H1 (cell line): ENCODE measurements around the gene CACNA1C. TPM values are rescaled to one million over a fixed set of nuclear protein-coding genes. Genes with fewer than 3 reads are reported as not detected.

ENCODE experiments used
- CREB1 ChIP-seq: IDR thresholded peaks from 2 replicates; pipeline ENCODE4 v1.6.1; 2012; ENCODE audit warnings: inconsistent platforms
- CTCF ChIP-seq, 3 experiments: IDR thresholded peaks; 1 replicate in 2 of 3; 2 replicates in 1 of 3; pipeline versions ENCODE4 v1.5.1 to v1.6.1; 2011; ENCODE audit warnings: low read length in 3 of 3, mild to moderate bottlenecking in 3 of 3, inconsistent platforms in 2 of 3, low read depth in 1 of 3, moderate library complexity in 1 of 3; ENCODE audit not compliant: insufficient read depth in 1 of 3; ENCODE audit errors: control extremely low read depth in 1 of 3
- EGR1 ChIP-seq: IDR thresholded peaks from 2 replicates; pipeline ENCODE4 v1.6.1; 2011; ENCODE audit warnings: low read depth, low read length, borderline replicate concordance
- SP1 ChIP-seq: IDR thresholded peaks from 2 replicates; pipeline ENCODE4 v1.6.1; 2011; ENCODE audit warnings: low read depth, low read length
- TBP ChIP-seq: IDR thresholded peaks from 2 replicates; pipeline ENCODE4 v1.6.1; 2011; ENCODE audit warnings: low read depth, low read length, improper control_type of control experiment
- polyA plus RNA-seq, 7 experiments: library from polyadenylated mRNA; depleted of rRNA in 3 of 7; stranded (reverse) in 5 of 7; unstranded in 2 of 7; fragments of >200 nt in 5 of 7; fragments of 200-250 nt in 2 of 7; gene quantifications; 1 replicate in 5 of 7; 2 replicates in 1 of 7; 4 replicates in 1 of 7; pipeline versions ENCODE4 v1.2.1 to v1.2.3, GENCODE V29; 2011 to 2013; ENCODE audit warnings: missing spikeins in 2 of 7, mixed read lengths in 2 of 7
- total RNA-seq: library from RNA; stranded (reverse); fragmentation: NEBNext Ultra II Directional; extraction: Animal tissue kit (Norgen Biotek cat#: 25700); gene quantifications from 2 replicates; pipeline ENCODE4 v1.2.1, GENCODE V29; 2021

The CACNA1C gene
- total and polyA plus RNA-seq, 2 of the 8 experiments (the other 6 are each of a cell fraction or from before 2014, with no cell fraction given) = 1.3 TPM

GRCh38 chr12:2481951-2482350 lies 429.2 kb downstream of the CACNA1C start (continued):
- TF ChIP-seq CTCF (IDR thresholded peaks at IDR 0.05; ENCODE audit: control extremely low read depth in 1 of 3, insufficient read depth in 1 of 3, low read depth in 1 of 3, low read length in 3 of 3) = no peak
- no peak for TF ChIP-seq CREB1
- TF ChIP-seq TBP = no peak
- no peak for TF ChIP-seq EGR1
- no peak for TF ChIP-seq SP1
